ENCODE data around the gene PARVB.

GRCh38 chr22:43992331-43992821 is 31.7 kb upstream of the PARVB start:
- TF ChIP-seq EZH2 (IDR thresholded peaks at IDR 0.05; ENCODE audit: low read depth), result no peak
- TF ChIP-seq CTCF (conservative IDR thresholded peaks at IDR 0.05), result no peak
